ENCODE measurements around the gene PSTK.

The PSTK gene

GRCh38 chr10:122993797-122994336 is 13.7 kb downstream of the PSTK start:
- DNase-seq = no peak

GRCh38 chr10:122995936-122996335 is 15.7 kb downstream of the PSTK start:
- no peak for DNase-seq

- no peak for DNase-seq
These were observed 17.7 kb downstream of the PSTK start for GRCh38 chr10:122997864-122998263.

- DNase-seq = no peak
These were observed 18.2 kb downstream of the PSTK start for GRCh38 chr10:122998360-122998917.

- DNase-seq = no peak
These were observed 18.7 kb downstream of the PSTK start for GRCh38 chr10:122998934-122999333.

GRCh38 chr10:122999347-122999746 is 19.1 kb downstream of the PSTK start:
- no peak for DNase-seq

GRCh38 chr10:123000155-123000554 is 20.0 kb downstream of the PSTK start:
- DNase-seq = no peak

- no peak for DNase-seq
These were observed 21.2 kb downstream of the PSTK start for GRCh38 chr10:123001370-123001769.

- no peak for DNase-seq
These were observed 24.1 kb downstream of the PSTK start for GRCh38 chr10:123004298-123004697.

- DNase-seq = peak; percentile 68
These were observed 27.6 kb downstream of the PSTK start for GRCh38 chr10:123007558-123008354.

- DNase-seq = peak; percentile 98
These were observed 28.3 kb downstream of the PSTK start, which contains the start of the genes ACADSB and IKZF5 for GRCh38 chr10:123008355-123009104. Gene ACADSB, plus strand, starts transcription at chr10:123009006. Its CDS starts 24 bp downstream, at chr10:123009030. Gene IKZF5, minus strand, starts transcription at chr10:123008795. Its CDS starts 10,170 bp downstream, at chr10:122998625.

GRCh38 chr10:123009105-123009820 is 29.1 kb downstream of the PSTK start:
- DNase-seq = peak; percentile 7

GRCh38 chr10:123011987-123012386 is 31.8 kb downstream of the PSTK start:
- no peak for DNase-seq

GRCh38 chr10:123013456-123014419 is 33.5 kb downstream of the PSTK start:
- DNase-seq = no peak

- no peak for DNase-seq
These were observed 34.6 kb downstream of the PSTK start for GRCh38 chr10:123014772-123015171.

GRCh38 chr10:123016228-123016627 is 36.0 kb downstream of the PSTK start:
- no peak for DNase-seq

GRCh38 chr10:123017421-123018165 is 37.4 kb downstream of the PSTK start:
- DNase-seq = no peak

- DNase-seq = no peak
These were observed 38.3 kb downstream of the PSTK start for GRCh38 chr10:123018531-123018930.

GRCh38 chr10:123019264-123019663 is 39.1 kb downstream of the PSTK start:
- no peak for DNase-seq

- no peak for DNase-seq
These were observed 39.9 kb downstream of the PSTK start for GRCh38 chr10:123019941-123020703.

All from CD4-positive, alpha-beta T cell treated with Interleukin-12 subunit alpha and Interleukin-12 subunit beta, for 1 hour (primary cell).